H7 (cell line): ENCODE data around the gene PCDH19. TPM values are rescaled to one million over a fixed set of nuclear protein-coding genes. Genes with fewer than 3 reads are reported as not detected.

Experiments
- DNase-seq: peaks from one replicate; pipeline ENCODE4 v3.0.0; 2012
- H3K27me3 ChIP-seq: 2 replicates; pipeline ENCODE4 v1.6.0; 2011; ENCODE audit warnings: mild to moderate bottlenecking, low read length; ENCODE audit not compliant: control insufficient read depth, insufficient read depth
- H3K36me3 ChIP-seq: replicated peaks from 2 replicates; pipeline ENCODE4 v1.5.1; 2011; ENCODE audit warnings: low read length; ENCODE audit not compliant: control insufficient read depth, insufficient read depth
- H3K4me3 ChIP-seq: 2 replicates; pipeline ENCODE4 v1.5.1; 2011; ENCODE audit warnings: low read depth, mild to moderate bottlenecking, control low read depth, low read length, moderate library complexity; ENCODE audit not compliant: insufficient read depth
- total RNA-seq: library from RNA; depleted of rRNA; stranded (reverse); fragments of >200 nt; shearing (Covaris generic); gene quantifications from 2 replicates; pipeline ENCODE4 v1.2.3, GENCODE V29; 2014

Gene PCDH19
- total RNA-seq, 1 experiment from 2014 or later = 1.1 TPM

DNA sequence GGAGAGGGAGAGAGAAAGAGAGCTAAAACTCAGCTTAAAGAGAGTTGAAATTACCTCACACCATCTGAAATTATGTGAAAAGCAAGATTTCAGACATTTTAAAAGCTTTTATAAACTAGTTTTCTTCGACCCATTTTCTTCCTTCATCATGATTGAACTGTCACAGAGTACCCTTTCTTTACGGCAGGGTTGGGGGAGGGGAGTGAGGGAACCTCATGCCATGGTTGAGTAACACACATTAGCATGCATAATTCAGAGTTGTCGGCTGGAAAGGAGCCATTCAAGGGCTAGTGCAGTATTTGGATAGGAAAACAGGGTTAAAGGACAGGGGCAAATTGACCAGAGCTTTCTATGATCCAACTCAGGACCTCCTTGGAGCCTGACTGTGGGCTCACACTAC is 46.2 kb downstream of the PCDH19 start:
- no peak overlapping the region for H3K4me3 ChIP-seq
- DNase-seq = peak; percentile 20

DNA sequence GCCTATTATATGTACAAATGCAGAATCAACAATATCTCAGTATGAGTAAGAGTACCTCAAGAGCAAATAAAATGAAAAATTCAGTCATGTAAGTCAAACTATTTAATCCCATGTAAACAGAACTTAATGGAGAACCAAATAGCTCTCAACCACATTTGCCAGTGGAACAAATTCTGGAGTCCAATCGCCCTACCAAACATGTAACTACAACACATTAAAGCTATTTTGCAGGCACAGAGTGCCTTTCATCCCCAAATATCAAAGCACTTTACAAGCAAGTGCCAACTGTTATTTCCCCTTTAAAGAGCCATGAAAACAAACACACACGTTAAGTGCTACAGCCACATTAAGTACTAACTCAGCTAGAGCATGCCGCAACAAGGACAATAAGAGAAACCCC is 51.3 kb downstream of the PCDH19 start:
- no peak overlapping the region for H3K4me3 ChIP-seq
- no peak for DNase-seq
- H3K36me3 ChIP-seq = no peaks in the 10 kb centered on the region
- no peaks in the 10 kb centered on the region for H3K27me3 ChIP-seq

More for the DNA sequence above, 46.2 kb downstream of the PCDH19 start:
- H3K27me3 ChIP-seq = no peaks in the 10 kb centered on the region
- no peaks in the 10 kb centered on the region for H3K36me3 ChIP-seq

DNA sequence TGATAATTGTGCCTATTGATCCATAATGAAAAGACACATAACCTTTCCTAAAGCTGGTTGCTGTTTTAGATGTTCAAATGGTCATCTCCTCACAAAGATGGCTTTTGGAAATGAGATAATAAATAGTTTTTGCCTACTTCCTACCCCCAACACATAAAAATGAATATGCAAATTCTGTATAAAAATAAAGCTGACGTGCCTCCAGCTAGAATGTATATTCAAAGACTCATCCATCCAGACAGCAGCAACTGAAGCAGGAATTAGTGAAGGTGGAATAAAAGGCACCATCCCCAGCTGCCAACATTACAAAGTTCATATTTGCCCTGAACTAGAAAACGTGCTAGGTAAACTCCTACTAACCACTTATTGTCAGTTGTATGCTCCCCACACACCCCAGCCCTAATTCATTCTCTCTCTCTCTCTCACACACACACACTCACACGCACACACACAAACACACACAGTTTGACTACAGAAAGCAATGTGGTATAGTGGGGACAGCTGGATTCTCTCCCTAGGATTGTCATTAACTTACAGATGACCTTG is 53.6 kb downstream of the PCDH19 start:
- no peaks in the 10 kb centered on the region for H3K36me3 ChIP-seq
- no peak for DNase-seq
- H3K4me3 ChIP-seq = no peak overlapping the region
- no peaks in the 10 kb centered on the region; the same call in 1 of the 2 replicates for H3K27me3 ChIP-seq

DNA sequence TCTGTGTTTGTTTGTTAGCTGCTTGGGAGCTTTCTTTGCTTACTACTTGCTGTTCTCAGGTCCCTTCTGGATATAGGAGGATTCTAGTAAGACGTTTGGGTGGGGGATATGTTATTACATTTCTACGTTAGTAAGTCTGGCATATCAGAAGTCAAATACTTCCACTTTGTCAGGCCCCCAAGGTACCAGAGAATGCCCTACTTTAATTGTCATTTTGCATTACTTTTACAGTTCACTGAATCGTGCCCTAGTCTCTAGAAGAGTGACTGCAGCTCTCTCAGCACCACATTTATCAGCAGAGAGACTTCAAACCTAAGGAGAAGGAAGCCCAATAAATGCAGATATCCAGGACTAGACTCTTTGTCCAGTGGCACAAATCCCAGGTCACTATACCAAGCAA is 54.4 kb downstream of the PCDH19 start:
- Histone ChIP-seq H3K4me3 (no peak overlapping the region), H3K27me3 (no peaks in the 10 kb centered on the region; the same call in 1 of the 2 replicates), H3K36me3 (no peaks in the 10 kb centered on the region)
- DNase-seq = no peak

DNA sequence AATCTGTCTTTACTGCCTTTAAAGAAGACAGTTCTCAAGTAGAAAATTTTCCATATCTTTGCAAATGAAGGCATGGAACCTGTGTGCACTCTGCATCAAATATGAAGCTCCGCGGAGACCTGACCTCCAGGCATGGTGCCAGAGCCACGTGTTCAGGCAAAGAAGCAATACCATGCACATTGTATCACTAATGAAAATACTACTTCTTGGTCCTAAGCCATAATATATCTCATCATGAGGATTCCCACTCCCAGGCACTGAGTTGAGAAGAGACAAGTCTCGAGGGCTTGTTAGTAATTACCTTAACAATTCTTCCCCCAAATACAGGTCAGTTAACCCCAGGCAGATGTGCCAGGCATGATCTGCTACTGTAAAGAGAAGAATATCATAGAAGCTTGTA is 56.7 kb downstream of the PCDH19 start:
- DNase-seq = no peak
- no peaks in the 10 kb centered on the region for H3K36me3 ChIP-seq
- no peaks in the 10 kb centered on the region; the same call in 1 of the 2 replicates for H3K27me3 ChIP-seq
- H3K4me3 ChIP-seq = no peak overlapping the region

DNA sequence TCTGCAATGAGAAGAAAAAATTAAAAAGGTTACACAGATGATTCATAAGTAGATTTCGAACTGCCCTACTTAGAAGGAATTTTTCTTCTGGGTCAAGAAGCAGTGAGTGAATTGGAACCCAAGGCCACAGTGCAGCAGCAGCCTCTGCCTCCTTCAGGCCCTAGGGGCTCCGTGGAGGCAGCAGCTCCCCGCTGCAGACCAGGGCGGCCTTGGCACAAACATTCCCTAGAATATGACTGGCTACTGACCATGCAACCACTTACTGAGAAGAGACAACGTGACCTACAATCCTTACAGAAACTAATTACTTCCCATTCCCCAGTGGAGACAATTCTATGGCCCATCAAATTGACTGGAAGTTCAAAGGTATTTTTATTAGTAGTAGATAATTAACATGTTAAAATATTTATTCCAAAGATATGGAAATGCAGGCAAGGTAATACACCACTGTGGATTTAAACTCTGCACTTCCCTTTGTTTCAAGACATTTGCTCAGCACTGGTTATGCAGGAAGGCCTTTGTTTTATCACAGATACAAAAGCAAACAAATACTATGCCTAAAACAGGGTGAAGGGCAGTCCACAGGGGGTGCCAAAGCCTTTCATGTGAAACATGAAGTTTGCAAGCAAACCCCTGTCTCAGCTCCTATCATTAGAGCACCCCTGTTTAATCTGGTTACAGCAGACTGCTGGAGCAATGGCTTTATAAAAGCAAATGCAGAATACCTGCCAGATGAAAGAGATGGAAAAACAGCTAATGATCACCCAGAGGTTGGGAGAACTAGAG is 59.2 kb downstream of the PCDH19 start:
- peak; percentile 44 for DNase-seq
- no peaks in the 10 kb centered on the region for H3K36me3 ChIP-seq

DNA sequence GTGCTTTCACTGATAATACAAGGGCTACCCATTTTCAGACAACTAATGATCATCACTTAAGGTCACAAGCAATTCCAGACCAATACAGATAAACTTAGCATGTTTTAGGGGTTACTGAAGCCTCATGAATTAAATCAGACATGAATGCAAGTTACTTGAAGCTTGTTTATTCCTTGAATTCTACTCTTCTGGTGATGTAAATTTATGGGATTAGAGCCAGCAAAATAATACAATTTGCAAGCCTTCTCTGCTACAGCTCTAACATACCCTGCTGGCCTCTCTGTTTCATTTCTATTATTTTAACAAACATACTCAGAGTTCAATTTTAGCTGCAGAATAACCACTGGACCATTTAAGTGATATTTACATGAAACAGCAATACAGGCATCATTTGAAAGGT is 60.7 kb downstream of the PCDH19 start:
- H3K27me3 ChIP-seq = no peaks in the 10 kb centered on the region; the same call in 1 of the 2 replicates
- no peaks in the 10 kb centered on the region for H3K36me3 ChIP-seq
- no peak overlapping the region for H3K4me3 ChIP-seq
- DNase-seq = no peak

More for the DNA sequence above, 59.2 kb downstream of the PCDH19 start:
- H3K4me3 ChIP-seq = no peak overlapping the region
- H3K27me3 ChIP-seq = no peaks in the 10 kb centered on the region; the same call in 1 of the 2 replicates

DNA sequence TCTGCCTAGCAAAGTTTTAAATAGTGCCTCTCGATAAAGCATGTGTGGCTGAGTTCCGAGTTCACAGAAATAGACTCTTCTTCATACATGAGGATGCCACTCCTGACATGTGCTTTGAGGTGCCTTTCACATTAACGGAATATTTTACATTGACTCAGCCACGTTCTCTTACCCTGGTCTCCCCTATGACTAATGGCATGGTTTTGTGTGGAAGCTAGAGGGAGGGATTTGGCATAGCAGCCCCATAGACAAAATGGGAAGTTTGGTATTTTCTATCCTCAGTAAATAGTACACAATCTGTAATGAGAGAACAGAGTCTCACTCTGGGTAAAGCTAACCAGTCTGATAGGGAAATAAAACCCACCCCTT is 68.9 kb downstream of the PCDH19 start:
- no peak for DNase-seq

DNA sequence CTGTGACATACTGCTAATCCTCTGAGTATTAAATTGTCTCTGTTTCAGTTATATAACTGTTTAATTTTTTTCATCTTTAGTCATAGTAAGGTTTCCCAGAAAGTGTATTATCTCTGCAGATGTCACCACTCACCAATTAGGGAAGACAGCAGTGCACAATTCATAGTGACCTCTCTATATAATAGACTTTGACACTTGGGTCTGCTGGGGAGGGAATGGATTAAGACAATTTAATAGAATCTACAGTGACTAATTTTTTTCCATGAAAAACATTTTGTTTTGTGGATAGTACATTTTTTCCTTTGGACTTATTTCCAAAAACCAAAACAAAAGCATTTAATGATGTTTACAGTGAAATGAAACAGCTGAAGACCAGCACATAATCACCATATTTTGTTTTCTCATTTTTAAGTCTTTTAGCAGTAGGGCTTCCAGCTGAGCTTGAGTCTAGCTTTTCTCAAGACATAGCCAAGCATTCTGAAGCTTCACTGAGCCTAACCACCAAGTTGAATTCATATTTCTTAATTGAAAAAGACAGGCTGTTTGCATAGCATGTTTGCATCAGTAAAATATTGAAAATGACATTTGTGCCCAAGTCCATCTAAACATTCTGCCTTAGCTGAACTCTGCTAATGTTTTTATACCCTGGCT is 69.5 kb downstream of the PCDH19 start:
- H3K36me3 ChIP-seq = no peaks in the 10 kb centered on the region
- no peaks in the 10 kb centered on the region for H3K27me3 ChIP-seq
- no peak overlapping the region for H3K4me3 ChIP-seq
- no peak for DNase-seq

More for the DNA sequence above, 68.9 kb downstream of the PCDH19 start:
- Histone ChIP-seq H3K27me3 (no peaks in the 10 kb centered on the region), H3K4me3 (no peak overlapping the region), H3K36me3 (no peaks in the 10 kb centered on the region)

DNA sequence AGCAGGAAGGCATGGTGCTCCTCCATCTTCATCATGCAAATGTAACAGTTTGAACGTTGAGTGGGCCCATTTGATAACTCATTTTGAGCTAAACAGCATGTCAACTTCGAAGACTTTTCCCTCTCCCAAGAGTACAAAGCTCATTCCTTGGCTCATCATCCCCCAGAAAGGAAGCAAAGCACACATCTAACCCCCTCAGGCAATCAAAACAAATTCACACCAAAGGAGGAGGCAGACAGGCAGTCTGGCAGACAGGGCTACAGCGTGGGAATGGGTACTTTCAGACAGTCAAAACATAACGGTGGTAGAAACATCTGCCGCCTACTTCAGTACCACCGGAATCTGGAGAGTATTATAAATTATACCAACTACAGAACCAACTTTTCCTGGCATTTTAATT is 81.7 kb downstream of the PCDH19 start:
- no peak overlapping the region for H3K4me3 ChIP-seq
- H3K27me3 ChIP-seq = no peaks in the 10 kb centered on the region
- H3K36me3 ChIP-seq = no peaks in the 10 kb centered on the region
- DNase-seq = no peak

DNA sequence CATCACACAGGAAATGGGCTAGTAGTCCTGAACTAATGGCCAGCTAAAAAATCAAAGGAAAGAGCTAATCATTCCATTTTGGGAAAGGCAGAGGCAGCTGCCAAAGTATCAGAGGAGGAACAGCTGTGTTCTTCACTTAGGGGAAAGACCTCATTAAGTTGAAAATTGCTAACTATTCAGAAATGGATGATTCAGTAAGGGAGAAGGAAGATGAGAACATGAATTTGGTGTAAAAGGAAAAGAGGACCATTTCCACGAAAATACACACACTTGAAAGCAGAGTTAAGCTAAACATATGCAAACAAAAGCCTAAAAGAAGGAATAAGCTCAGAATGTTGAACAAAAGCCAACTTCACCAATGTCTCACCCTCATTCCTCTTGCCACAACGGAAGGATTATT is 90.4 kb downstream of the PCDH19 start:
- Histone ChIP-seq H3K4me3 (no peak overlapping the region), H3K36me3 (no peaks in the 10 kb centered on the region), H3K27me3 (no peaks in the 10 kb centered on the region)
- no peak for DNase-seq

DNA sequence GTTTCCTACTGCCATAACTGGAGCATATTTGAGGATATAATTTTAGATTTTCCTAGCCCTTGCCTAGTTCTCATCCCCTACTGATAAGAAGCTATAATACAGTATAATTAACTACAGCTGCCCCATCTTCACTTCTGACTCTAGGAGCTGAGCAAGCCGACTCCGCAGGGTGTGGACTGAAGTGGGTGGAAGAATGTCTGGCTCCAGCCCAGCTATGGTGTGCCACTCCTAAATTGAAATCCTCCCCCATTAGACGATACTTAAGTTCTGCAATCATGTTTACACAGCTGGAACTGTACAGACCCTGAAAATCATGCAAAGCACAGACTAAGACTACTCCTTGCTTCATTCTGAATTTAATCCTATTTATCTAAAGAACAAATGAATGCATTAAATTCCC is 93.1 kb downstream of the PCDH19 start:
- DNase-seq = no peak
- Histone ChIP-seq H3K4me3 (no peak overlapping the region), H3K36me3 (no peaks in the 10 kb centered on the region)

DNA sequence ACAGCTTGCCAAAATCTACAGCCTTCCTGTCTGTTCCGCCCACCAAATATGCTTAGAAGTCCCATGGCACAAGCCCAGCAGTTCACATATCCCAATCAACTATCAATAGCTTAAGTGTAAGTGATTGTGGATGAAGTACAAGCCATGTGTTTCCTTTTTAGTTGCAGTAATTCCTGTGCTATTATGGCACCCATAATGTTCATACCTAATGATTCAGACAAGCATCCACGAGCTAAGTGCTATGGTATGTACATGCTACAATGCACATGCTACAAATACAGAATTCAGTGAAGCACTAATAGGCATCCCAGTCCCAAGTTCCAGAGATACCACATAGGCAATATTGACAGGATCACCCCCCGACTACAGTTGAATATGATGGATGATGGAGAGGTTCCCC is 94.5 kb downstream of the PCDH19 start:
- Histone ChIP-seq H3K4me3 (no peak overlapping the region), H3K27me3 (no peaks in the 10 kb centered on the region), H3K36me3 (no peaks in the 10 kb centered on the region)
- no peak for DNase-seq

More for the DNA sequence above, 93.1 kb downstream of the PCDH19 start:
- H3K27me3 ChIP-seq = no peaks in the 10 kb centered on the region

DNA sequence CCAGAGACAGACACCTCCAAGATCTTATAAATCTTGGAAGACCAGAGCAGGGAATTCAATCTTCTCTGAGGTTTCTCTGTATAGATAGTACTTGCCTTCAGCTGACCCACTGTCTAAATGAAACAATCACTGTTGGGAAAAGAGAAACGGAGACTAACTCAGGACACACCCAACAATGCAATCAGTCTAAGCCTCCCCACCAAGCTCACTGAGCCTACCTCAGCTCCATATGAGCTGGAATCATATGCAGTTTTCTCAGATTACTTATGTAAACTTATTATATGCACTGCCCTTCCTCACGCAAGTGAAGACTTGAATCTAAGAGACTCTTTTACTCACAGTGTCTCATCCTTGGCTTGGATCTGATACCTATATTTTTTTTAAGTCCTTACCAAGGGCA is 110.5 kb downstream of the PCDH19 start:
- DNase-seq = no peak
- Histone ChIP-seq H3K27me3 (no peaks in the 10 kb centered on the region), H3K36me3 (no peaks in the 10 kb centered on the region), H3K4me3 (no peak overlapping the region)

DNA sequence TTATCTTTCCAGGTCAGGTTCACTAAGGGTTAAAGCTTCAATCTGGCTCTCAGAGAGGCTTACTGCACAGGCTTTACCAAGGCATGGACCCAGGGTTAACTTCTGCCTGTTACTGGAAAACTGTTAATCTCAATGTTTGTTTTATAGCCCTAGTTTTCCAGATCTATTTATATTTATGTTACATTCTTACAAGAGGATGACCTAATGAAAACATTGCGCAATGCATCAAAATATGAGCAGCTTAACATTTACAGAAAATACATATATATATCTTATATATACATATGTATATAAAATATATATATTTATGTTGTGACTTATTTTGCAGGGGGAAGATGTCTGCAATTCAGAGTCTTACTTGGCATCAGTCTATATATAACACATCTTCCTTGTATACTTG is 112.3 kb downstream of the PCDH19 start:
- Histone ChIP-seq H3K36me3 (no peaks in the 10 kb centered on the region), H3K4me3 (no peak overlapping the region)

More for the DNA sequence above, 112.3 kb downstream of the PCDH19 start:
- no peak for DNase-seq
- no peaks in the 10 kb centered on the region for H3K27me3 ChIP-seq
